HCT116 (cell line): ENCODE results near the gene SCARF2. TPM values are rescaled to one million over a fixed set of nuclear protein-coding genes. Genes with fewer than 3 reads are reported as not detected.

Source experiments
- ATAC-seq: fragments of 200-7000 bp; cut with Tn5 transposase; 2 replicates; pipeline ENCODE4 v1.9.1; 2020; ENCODE audit warnings: mild to moderate bottlenecking, moderate library complexity
- BruUV-seq: library from RNA; stranded (reverse); fragments of 400-500 nt; replicated peaks from 2 replicates; lab custom pipeline; 2021; lab: Mats Ljungman, UMichigan
- CTCF ChIA-PET: fragments of 300-600 bp; sonication (Branson Sonifier 250); formaldehyde crosslinking; loops from one replicate; lab custom pipeline; 2021; ENCODE audit warnings: antibody characterized with exemption; lab: Charles Lee
- POLR2A ChIA-PET: fragments of 300-600, 350-600 bp; sonication (Branson Sonifier 250); formaldehyde crosslinking; loops from one replicate; lab custom pipeline; 2021; ENCODE audit warnings: antibody characterized with exemption; lab: Charles Lee
- RAD21 ChIA-PET, 2 experiments: fragments of 300-600 bp; sonication (Branson Sonifier 250); formaldehyde crosslinking; loops; one replicate each; lab custom pipeline; 2023; ENCODE audit warnings: low total read pairs in 2 of 2; ENCODE audit not compliant: uncharacterized antibody in 2 of 2, unreplicated experiment in 2 of 2, low non-redundant PET in 1 of 2; lab: Charles Lee
- DNase-seq: peaks from one replicate; pipeline ENCODE4 v3.0.0-alpha.2; 2010; ENCODE audit warnings: low read depth, low spot score
- H2AFZ ChIP-seq: fragments of 200-600 bp; shearing (Covaris generic), sonication (generic); 2 replicates; pipeline ENCODE4 v1.6.1; 2017; ENCODE audit warnings: low read depth, mixed run types, mixed read lengths, antibody characterized with exemption, low read length; ENCODE audit not compliant: poor library complexity, severe bottlenecking
- H3K27ac ChIP-seq: 2 replicates; pipeline ENCODE4 v1.5.1; 2012; ENCODE audit warnings: low read depth, low read length
- H3K27me3 ChIP-seq: fragments of 200-600 bp; sonication (generic); 2 replicates; pipeline ENCODE4 v1.6.1; 2016; ENCODE audit warnings: mixed run types, low read length, mixed read lengths; ENCODE audit not compliant: insufficient read depth
- H3K36me3 ChIP-seq, 2 experiments: fragments of 200-500 bp in 1 of 2; fragments of 200-600 bp in 1 of 2; sonication (Bioruptor generic) in 1 of 2; sonication (generic) in 1 of 2; 2 replicates each; pipeline versions ENCODE4 v1.5.1 to v1.6.1; 2014 to 2016; ENCODE audit warnings: low read length in 2 of 2, inconsistent platforms in 1 of 2, mixed read lengths in 1 of 2, mixed run types in 1 of 2; ENCODE audit not compliant: insufficient read depth in 2 of 2, control insufficient read depth in 1 of 2
- H3K4me1 ChIP-seq, 2 experiments: fragments of 200-600 bp in 1 of 2; sonication (generic) in 1 of 2; 2 replicates each; pipeline versions ENCODE4 v1.5.1 to v1.6.1; 2012 to 2017; ENCODE audit warnings: low read length in 2 of 2, inconsistent platforms in 1 of 2, mild to moderate bottlenecking in 1 of 2, mixed read lengths in 1 of 2, mixed run types in 1 of 2, moderate library complexity in 1 of 2; ENCODE audit not compliant: insufficient read depth in 2 of 2, control insufficient read depth in 1 of 2
- H3K4me2 ChIP-seq: fragments of 200-600 bp; sonication (generic); 2 replicates; pipeline ENCODE4 v1.6.1; 2017; ENCODE audit warnings: mixed run types, low read length, mixed read lengths
- H3K4me3 ChIP-seq, 2 experiments: fragments of 200-600 bp in 1 of 2; sonication (generic) in 1 of 2; replicated peaks in 1 of 2; 2 replicates each; pipeline ENCODE4 v1.5.1; 2011 to 2016; ENCODE audit warnings: low read length in 2 of 2, control low read depth in 1 of 2, low read depth in 1 of 2, mild to moderate bottlenecking in 1 of 2, mixed read lengths in 1 of 2, mixed run types in 1 of 2
- H3K79me2 ChIP-seq: fragments of 200-600 bp; sonication (generic); 2 replicates; pipeline ENCODE4 v1.6.1; 2017; ENCODE audit warnings: mild to moderate bottlenecking, mixed run types, low read length, moderate library complexity, mixed read lengths; ENCODE audit not compliant: insufficient read depth
- H3K9ac ChIP-seq: fragments of 200-600 bp; sonication (generic); 2 replicates; pipeline ENCODE4 v1.6.1; 2016; ENCODE audit warnings: low read length, mixed read lengths
- H3K9me2 ChIP-seq: fragments of 200-600 bp; sonication (generic), shearing (Covaris generic); 2 replicates; pipeline ENCODE4 v1.6.1; 2017; ENCODE audit warnings: mixed run types, mild to moderate bottlenecking, moderate library complexity; ENCODE audit not compliant: insufficient read depth
- H3K9me3 ChIP-seq, 2 experiments: fragments of 200-500 bp in 1 of 2; fragments of 200-600 bp in 1 of 2; sonication (Bioruptor generic) in 1 of 2; sonication (generic) in 1 of 2; 2 replicates each; pipeline ENCODE4 v1.6.1; 2014 to 2017; ENCODE audit warnings: low read length in 2 of 2, mixed read lengths in 2 of 2, inconsistent platforms in 1 of 2, low read depth in 1 of 2, mild to moderate bottlenecking in 1 of 2, mixed run types in 1 of 2, moderate library complexity in 1 of 2; ENCODE audit not compliant: control insufficient read depth in 1 of 2, insufficient read depth in 1 of 2
- H4K20me1 ChIP-seq: fragments of 200-600 bp; sonication (generic), shearing (Covaris generic); 2 replicates; pipeline ENCODE4 v1.6.1; 2017; ENCODE audit warnings: mixed run types, mild to moderate bottlenecking, moderate library complexity; ENCODE audit not compliant: insufficient read depth
- CBX3 ChIP-seq: IDR thresholded peaks from 2 replicates; pipeline ENCODE4 v1.6.1; 2012; ENCODE audit warnings: low read depth
- EZH2 ChIP-seq: fragments of 200-600 bp; sonication (generic); IDR thresholded peaks from 2 replicates; pipeline ENCODE4 v1.6.1; 2017; ENCODE audit warnings: antibody characterized with exemption, mixed run types
- FOSL1 ChIP-seq: IDR thresholded peaks from 2 replicates; pipeline ENCODE4 v1.6.1; 2012; ENCODE audit warnings: low read depth
- JUND ChIP-seq: IDR thresholded peaks from 2 replicates; pipeline ENCODE4 v1.6.1; 2012
- RAD21 ChIP-seq: IDR thresholded peaks from 2 replicates; pipeline ENCODE4 v1.6.1; 2012; ENCODE audit warnings: low read depth, mild to moderate bottlenecking
- SIN3A ChIP-seq: IDR thresholded peaks from 2 replicates; pipeline ENCODE4 v1.6.1; 2012; ENCODE audit warnings: low read depth
- SP1 ChIP-seq: IDR thresholded peaks from 2 replicates; pipeline ENCODE4 v1.6.1; 2012; ENCODE audit warnings: low read depth
- SRF ChIP-seq: IDR thresholded peaks from 2 replicates; pipeline ENCODE4 v1.6.1; 2012; ENCODE audit warnings: low read depth
- YY1 ChIP-seq: IDR thresholded peaks from 2 replicates; pipeline ENCODE4 v1.6.1; 2011; ENCODE audit warnings: low read length, low read depth, moderate library complexity, mild to moderate bottlenecking; ENCODE audit not compliant: insufficient replicate concordance; ENCODE audit errors: extremely low read depth
- ZFX ChIP-seq: fragments of 450-650 bp; IDR thresholded peaks from 2 replicates; pipeline ENCODE4 v1.6.1; 2017
- ZNF274 ChIP-seq: fragments of 200-500 bp; sonication (Bioruptor generic); IDR thresholded peaks from 2 replicates; pipeline ENCODE4 v1.6.1; 2014; ENCODE audit warnings: mild to moderate bottlenecking, low read depth, low read length, inconsistent platforms
- intact Hi-C: fragments of 100-400 bp; cut with micrococcal nuclease; formaldehyde crosslinking; loops from 2 replicates; pipeline ENCODE4 v1.10.0; 2022
- total RNA-seq: library from RNA; stranded (reverse); gene quantifications from one replicate; pipeline ENCODE4 v1.2.1, GENCODE V29; 2021; ENCODE audit not compliant: unreplicated experiment
- TF ChIP-seq, protein P1 (sequence below): IDR thresholded peaks from 2 replicates; pipeline ENCODE4 v1.6.1; 2012; ENCODE audit warnings: low read depth

SCARF2 gene
- total RNA-seq, 1 experiment from 2014 or later: 2.5 TPM

- TF ChIP-seq, protein P1, sequence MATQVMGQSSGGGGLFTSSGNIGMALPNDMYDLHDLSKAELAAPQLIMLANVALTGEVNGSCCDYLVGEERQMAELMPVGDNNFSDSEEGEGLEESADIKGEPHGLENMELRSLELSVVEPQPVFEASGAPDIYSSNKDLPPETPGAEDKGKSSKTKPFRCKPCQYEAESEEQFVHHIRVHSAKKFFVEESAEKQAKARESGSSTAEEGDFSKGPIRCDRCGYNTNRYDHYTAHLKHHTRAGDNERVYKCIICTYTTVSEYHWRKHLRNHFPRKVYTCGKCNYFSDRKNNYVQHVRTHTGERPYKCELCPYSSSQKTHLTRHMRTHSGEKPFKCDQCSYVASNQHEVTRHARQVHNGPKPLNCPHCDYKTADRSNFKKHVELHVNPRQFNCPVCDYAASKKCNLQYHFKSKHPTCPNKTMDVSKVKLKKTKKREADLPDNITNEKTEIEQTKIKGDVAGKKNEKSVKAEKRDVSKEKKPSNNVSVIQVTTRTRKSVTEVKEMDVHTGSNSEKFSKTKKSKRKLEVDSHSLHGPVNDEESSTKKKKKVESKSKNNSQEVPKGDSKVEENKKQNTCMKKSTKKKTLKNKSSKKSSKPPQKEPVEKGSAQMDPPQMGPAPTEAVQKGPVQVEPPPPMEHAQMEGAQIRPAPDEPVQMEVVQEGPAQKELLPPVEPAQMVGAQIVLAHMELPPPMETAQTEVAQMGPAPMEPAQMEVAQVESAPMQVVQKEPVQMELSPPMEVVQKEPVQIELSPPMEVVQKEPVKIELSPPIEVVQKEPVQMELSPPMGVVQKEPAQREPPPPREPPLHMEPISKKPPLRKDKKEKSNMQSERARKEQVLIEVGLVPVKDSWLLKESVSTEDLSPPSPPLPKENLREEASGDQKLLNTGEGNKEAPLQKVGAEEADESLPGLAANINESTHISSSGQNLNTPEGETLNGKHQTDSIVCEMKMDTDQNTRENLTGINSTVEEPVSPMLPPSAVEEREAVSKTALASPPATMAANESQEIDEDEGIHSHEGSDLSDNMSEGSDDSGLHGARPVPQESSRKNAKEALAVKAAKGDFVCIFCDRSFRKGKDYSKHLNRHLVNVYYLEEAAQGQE: no peak
- TF ChIP-seq ZFX (no peak), YY1 (no peak)
Observed at GRCh38 chr22:20464096-20464614, 26.5 kb upstream of the SCARF2 start (continued).

DNA sequence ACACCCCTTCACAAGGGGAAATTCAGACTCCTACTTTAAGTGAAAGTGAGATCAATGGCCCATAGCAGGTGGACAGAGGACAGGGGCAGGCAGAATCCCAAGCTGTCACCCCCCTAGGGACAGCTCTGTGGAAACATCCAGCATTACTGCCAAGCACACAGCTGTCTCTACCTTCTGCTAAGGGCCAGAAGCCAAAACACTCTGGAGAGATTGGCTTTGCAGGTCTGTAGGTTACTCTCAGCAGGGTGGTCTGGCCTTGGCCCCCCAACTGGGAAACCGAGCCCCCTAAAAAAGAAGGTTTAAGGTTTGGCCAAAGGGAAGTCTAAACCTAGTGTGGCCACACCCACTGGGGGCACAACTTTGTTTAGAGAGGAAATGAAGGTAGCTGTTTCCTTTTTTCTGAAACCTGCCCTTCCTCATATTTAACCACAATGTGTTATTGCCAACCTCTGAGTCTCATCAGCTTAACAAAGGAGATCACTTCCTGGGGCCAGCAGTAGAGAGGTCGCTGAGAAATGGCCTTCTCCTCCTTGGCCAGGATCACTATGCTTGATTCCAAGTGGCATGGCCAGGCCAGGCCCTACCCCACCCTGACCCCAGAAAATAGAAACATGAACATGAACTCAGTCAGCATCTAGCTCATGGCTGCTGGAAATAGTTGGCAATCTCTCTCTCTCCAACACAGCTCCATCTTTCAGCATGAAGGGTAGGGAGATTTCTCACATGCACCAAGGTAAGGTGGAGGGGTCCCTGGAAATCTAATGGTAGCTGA, 25.9 kb upstream of the SCARF2 start:
- no peaks in the 10 kb centered on the region for H3K9me2 ChIP-seq
- no peaks in the 10 kb centered on the region for H4K20me1 ChIP-seq
- ChIA-PET CTCF (no interaction called here), POLR2A (no interaction called here), RAD21 (no interaction called here)
- H2AFZ ChIP-seq: no peak overlapping the region
- H3K9me3 ChIP-seq: no peaks in the 10 kb centered on the region
- H3K79me2 ChIP-seq: no peaks in the 10 kb centered on the region
- no peaks in the 10 kb centered on the region for H3K4me1 ChIP-seq
- no peak overlapping the region for H3K9ac ChIP-seq
- H3K27me3 ChIP-seq: no peaks in the 10 kb centered on the region
- DNase-seq: no peak
- H3K36me3 ChIP-seq: no peaks in the 10 kb centered on the region; a peak in 1 of 4 replicates
- no peak for ATAC-seq
- no peak overlapping the region for H3K27ac ChIP-seq
- BruUV-seq: no TSS peak
- H3K4me3 ChIP-seq: no peak overlapping the region
- H3K4me2 ChIP-seq: no peak overlapping the region
- intact Hi-C loops: no loop called here
- TF ChIP-seq ZNF274: no peak
- TF ChIP-seq, protein P1: no peak
- no peak for TF ChIP-seq SIN3A
- TF ChIP-seq RAD21: no peak
- no peak for TF ChIP-seq SRF
- TF ChIP-seq JUND: no peak
- no peak for TF ChIP-seq CBX3
- TF ChIP-seq FOSL1: no peak
- TF ChIP-seq ZFX: no peak
- no peak for TF ChIP-seq EZH2
- TF ChIP-seq SP1: no peak
- TF ChIP-seq YY1: no peak
